ENCODE results near the gene STX7.
"Not testable (repeated sequence)": the region's sequence is repeated elsewhere in the genome, so short reads cannot be mapped to it uniquely, and the experiment has no call there.

STX7 gene

GRCh38 chr6:132512638-132513632 is at the start of gene STX7:
TSS of gene STX7 (minus strand) at chr6:132513116. CDS start at chr6:132503530, 9,586 bp downstream.
- peak; percentile 88 for DNase-seq

GRCh38 chr6:132560087-132560486 is 47.2 kb upstream of the STX7 start:
- not testable (repeated sequence) for DNase-seq

- DNase-seq, result no peak
Observed at GRCh38 chr6:132552372-132552771, 39.5 kb upstream of the STX7 start, which contains the start of gene TAAR8. TSS of gene TAAR8 (plus strand) at chr6:132552672. CDS start at chr6:132552693, 21 bp downstream.

GRCh38 chr6:132551214-132551613 is 38.3 kb upstream of the STX7 start:
- no peak for DNase-seq

- no peak for DNase-seq
Observed at GRCh38 chr6:132548746-132549463, 36.0 kb upstream of the STX7 start.

GRCh38 chr6:132544826-132545225 is 31.9 kb upstream of the STX7 start:
- DNase-seq, result no peak

- no peak for DNase-seq
Observed at GRCh38 chr6:132537977-132538376, 25.1 kb upstream of the STX7 start, which contains the start of gene TAAR9. TSS of gene TAAR9 (plus strand) at chr6:132538277. CDS start at chr6:132538290, 13 bp downstream.

- no peak for DNase-seq
Observed at GRCh38 chr6:132537145-132537544, 24.2 kb upstream of the STX7 start.

GRCh38 chr6:132534546-132534945 is 21.6 kb upstream of the STX7 start:
- not testable (repeated sequence) for DNase-seq

- peak; percentile 74 for DNase-seq
Observed at GRCh38 chr6:132530293-132530974, 17.5 kb upstream of the STX7 start.

GRCh38 chr6:132527791-132528190 is 14.9 kb upstream of the STX7 start:
- DNase-seq, result no peak

- DNase-seq, result no peak
Observed at GRCh38 chr6:132526461-132526860, 13.5 kb upstream of the STX7 start.

GRCh38 chr6:132525866-132526265 is 12.9 kb upstream of the STX7 start:
- no peak for DNase-seq

GRCh38 chr6:132524646-132525045 is 11.7 kb upstream of the STX7 start:
- DNase-seq, result no peak

GRCh38 chr6:132520953-132521352 is 8.0 kb upstream of the STX7 start:
- no peak for DNase-seq

- DNase-seq, result no peak
Observed at GRCh38 chr6:132515386-132515785, 2.5 kb upstream of the STX7 start.

- DNase-seq, result no peak
Observed at GRCh38 chr6:132513831-132514545, 1.1 kb upstream of the STX7 start.

GRCh38 chr6:132512342-132512637 is 626 bp downstream of the STX7 start:
- DNase-seq, result no peak

GRCh38 chr6:132511831-132512220 is 1.1 kb downstream of the STX7 start:
- no peak for DNase-seq

GRCh38 chr6:132511210-132511830 is 1.6 kb downstream of the STX7 start:
- no peak for DNase-seq

- no peak for DNase-seq
Observed at GRCh38 chr6:132506869-132507808, 5.8 kb downstream of the STX7 start.
